DOHH2 (cell line): ENCODE data around the gene SUN3.

Source experiments
- H3F3A ChIP-seq: fragments of 200-600 bp; sonication (generic), shearing (Covaris generic); 2 replicates; pipeline ENCODE4 v1.6.0; 2016; ENCODE audit warnings: antibody characterized with exemption, mild to moderate bottlenecking; ENCODE audit not compliant: control insufficient read depth, insufficient read depth
- H3K27ac ChIP-seq: fragments of 200-600 bp; sonication (generic); 2 replicates; pipeline ENCODE4 v1.5.1; 2014; ENCODE audit warnings: low read depth, mild to moderate bottlenecking, low read length, moderate library complexity
- H3K27me3 ChIP-seq: fragments of 200-600 bp; sonication (generic); 2 replicates; pipeline ENCODE4 v1.6.1; 2014; ENCODE audit warnings: mild to moderate bottlenecking, low read length, mixed read lengths; ENCODE audit not compliant: control insufficient read depth
- H3K36me3 ChIP-seq: fragments of 200-600 bp; sonication (generic); 2 replicates; pipeline ENCODE4 v1.6.1; 2014; ENCODE audit warnings: mild to moderate bottlenecking, low read length, moderate library complexity, mixed read lengths; ENCODE audit not compliant: control insufficient read depth
- H3K4me1 ChIP-seq: fragments of 200-600 bp; sonication (generic); 2 replicates; pipeline ENCODE4 v1.6.1; 2014; ENCODE audit warnings: mild to moderate bottlenecking, low read length, mixed read lengths; ENCODE audit not compliant: control insufficient read depth
- H3K4me2 ChIP-seq: fragments of 200-600 bp; sonication (generic); 2 replicates; pipeline ENCODE4 v1.6.0; 2014; ENCODE audit warnings: mild to moderate bottlenecking, low read length, moderate library complexity
- H3K4me3 ChIP-seq: fragments of 200-600 bp; sonication (generic); 2 replicates; pipeline ENCODE4 v1.5.1; 2014; ENCODE audit warnings: mild to moderate bottlenecking, low read length, mixed read lengths
- H3K79me2 ChIP-seq: fragments of 200-600 bp; sonication (generic); 2 replicates; pipeline ENCODE4 v1.6.1; 2014; ENCODE audit warnings: mild to moderate bottlenecking, low read length, mixed read lengths; ENCODE audit not compliant: control insufficient read depth
- H3K9me2 ChIP-seq: fragments of 200-600 bp; sonication (generic); replicated peaks from 2 replicates; pipeline ENCODE4 v1.6.1; 2014; ENCODE audit warnings: mild to moderate bottlenecking, low read length, mixed read lengths; ENCODE audit not compliant: control insufficient read depth
- H3K9me3 ChIP-seq: fragments of 200-600 bp; sonication (generic); 2 replicates; pipeline ENCODE4 v1.6.1; 2014; ENCODE audit warnings: antibody characterized with exemption, low read length, mixed read lengths; ENCODE audit not compliant: control insufficient read depth, insufficient read depth
- H4K20me1 ChIP-seq: fragments of 200-600 bp; sonication (generic); 2 replicates; pipeline ENCODE4 v1.6.0; 2014; ENCODE audit warnings: low read depth, mild to moderate bottlenecking, antibody characterized with exemption, low read length, moderate library complexity; ENCODE audit not compliant: control insufficient read depth, insufficient read depth
- EZH2phosphoT487 ChIP-seq: fragments of 200-600 bp; sonication (generic); IDR thresholded peaks from 2 replicates; pipeline ENCODE4 v1.6.1; 2017; ENCODE audit warnings: borderline replicate concordance, mild to moderate bottlenecking, antibody characterized with exemption, low read length, moderate library complexity, mixed read lengths
- TF ChIP-seq, protein P1 (sequence below): fragments of 200-600 bp; sonication (generic); IDR thresholded peaks from one replicate; pipeline ENCODE4 v1.5.1; 2014; ENCODE audit warnings: antibody characterized with exemption, mild to moderate bottlenecking, low read depth, low read length; ENCODE audit not compliant: poor library complexity, severe bottlenecking

Gene SUN3

DNA sequence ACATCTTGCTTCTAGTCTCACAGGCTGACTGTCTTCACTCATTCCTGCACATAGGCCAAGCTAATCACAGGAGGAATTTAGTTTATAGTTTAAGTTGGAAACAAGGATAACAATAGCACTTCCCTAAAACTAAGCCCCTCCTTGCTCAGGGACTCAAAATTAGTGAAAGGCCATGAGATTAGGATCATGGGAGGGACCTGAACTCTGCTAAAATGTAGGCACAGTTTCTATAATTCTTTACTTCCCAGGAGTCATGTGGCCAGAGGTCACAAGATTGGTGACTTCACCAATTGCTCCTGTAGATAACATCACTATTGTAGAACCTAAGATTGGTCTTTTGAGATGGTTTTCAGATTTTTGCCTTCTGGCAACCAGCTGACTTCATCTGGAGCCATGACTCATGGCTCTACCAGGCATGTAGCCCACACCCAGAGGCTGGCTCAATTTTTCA is 45.3 kb upstream of the SUN3 start:
- no peaks in the 10 kb centered on the region for H4K20me1 ChIP-seq
- H3K36me3 ChIP-seq: no peaks in the 10 kb centered on the region
- H3K4me3 ChIP-seq: no peak overlapping the region
- H3K27me3 ChIP-seq: peaks cover 4% of the 10 kb centered on the region; the same call in 1 of the 2 replicates
- no peaks in the 10 kb centered on the region for H3K79me2 ChIP-seq
- H3K9me3 ChIP-seq: no peaks in the 10 kb centered on the region
- TF ChIP-seq, protein P1, sequence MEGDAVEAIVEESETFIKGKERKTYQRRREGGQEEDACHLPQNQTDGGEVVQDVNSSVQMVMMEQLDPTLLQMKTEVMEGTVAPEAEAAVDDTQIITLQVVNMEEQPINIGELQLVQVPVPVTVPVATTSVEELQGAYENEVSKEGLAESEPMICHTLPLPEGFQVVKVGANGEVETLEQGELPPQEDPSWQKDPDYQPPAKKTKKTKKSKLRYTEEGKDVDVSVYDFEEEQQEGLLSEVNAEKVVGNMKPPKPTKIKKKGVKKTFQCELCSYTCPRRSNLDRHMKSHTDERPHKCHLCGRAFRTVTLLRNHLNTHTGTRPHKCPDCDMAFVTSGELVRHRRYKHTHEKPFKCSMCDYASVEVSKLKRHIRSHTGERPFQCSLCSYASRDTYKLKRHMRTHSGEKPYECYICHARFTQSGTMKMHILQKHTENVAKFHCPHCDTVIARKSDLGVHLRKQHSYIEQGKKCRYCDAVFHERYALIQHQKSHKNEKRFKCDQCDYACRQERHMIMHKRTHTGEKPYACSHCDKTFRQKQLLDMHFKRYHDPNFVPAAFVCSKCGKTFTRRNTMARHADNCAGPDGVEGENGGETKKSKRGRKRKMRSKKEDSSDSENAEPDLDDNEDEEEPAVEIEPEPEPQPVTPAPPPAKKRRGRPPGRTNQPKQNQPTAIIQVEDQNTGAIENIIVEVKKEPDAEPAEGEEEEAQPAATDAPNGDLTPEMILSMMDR: no peak
- no peak for TF ChIP-seq EZH2phosphoT487
- H3K4me2 ChIP-seq: no peak overlapping the region
- no peak overlapping the region for H3K27ac ChIP-seq
- H3F3A ChIP-seq: no peaks in the 10 kb centered on the region
- H3K9me2 ChIP-seq: no peaks in the 10 kb centered on the region
- H3K4me1 ChIP-seq: no peaks in the 10 kb centered on the region

DNA sequence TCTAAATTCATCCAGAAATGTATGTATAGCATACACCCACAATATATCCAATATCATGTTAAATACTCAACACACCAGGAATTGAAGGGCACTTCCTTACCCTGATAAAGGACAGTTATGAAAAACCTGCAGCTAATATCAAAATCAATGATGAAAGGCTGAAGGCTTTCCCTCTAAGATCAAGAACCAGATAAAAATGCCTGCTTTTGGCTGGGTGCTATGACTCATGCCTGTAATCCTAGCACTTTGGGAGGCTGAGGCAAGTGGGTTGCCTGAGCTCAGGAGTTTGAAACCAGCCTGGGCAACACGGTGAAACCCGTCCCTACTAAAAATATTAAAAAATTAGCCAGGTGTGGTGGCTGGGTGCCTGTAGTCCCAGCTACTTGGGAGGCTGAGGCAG is 38.6 kb upstream of the SUN3 start:
- H3F3A ChIP-seq: no peaks in the 10 kb centered on the region
- no peaks in the 10 kb centered on the region for H3K4me1 ChIP-seq
- H4K20me1 ChIP-seq: no peaks in the 10 kb centered on the region
- no peaks in the 10 kb centered on the region for H3K9me2 ChIP-seq
- no peak for TF ChIP-seq EZH2phosphoT487
- TF ChIP-seq, protein P1: no peak
- H3K4me3 ChIP-seq: no peak overlapping the region
- peaks cover 9% of the 10 kb centered on the region for H3K27me3 ChIP-seq
- H3K27ac ChIP-seq: no peak overlapping the region
- no peaks in the 10 kb centered on the region for H3K36me3 ChIP-seq
- H3K4me2 ChIP-seq: no peak overlapping the region
- no peaks in the 10 kb centered on the region for H3K79me2 ChIP-seq
- no peaks in the 10 kb centered on the region for H3K9me3 ChIP-seq

DNA sequence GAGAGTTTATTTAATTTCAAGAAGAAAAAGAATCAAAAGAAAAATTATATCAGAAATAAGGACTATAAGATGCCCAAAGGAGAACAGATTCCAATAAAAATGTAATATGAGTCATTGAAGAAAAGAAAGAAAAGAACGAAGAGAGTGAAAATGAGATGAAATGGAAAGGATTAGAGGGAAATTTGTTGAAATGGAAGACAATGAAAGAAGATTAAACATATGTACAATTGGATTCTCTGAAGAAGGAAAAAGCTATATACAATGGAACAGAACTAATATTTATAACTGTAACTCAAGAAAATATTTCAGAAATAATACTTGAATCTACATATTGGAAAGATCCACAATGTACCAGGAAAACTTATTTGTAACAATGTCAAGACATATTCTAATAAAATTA is 35.1 kb upstream of the SUN3 start:
- no peak overlapping the region for H3K4me2 ChIP-seq
- peaks cover 9% of the 10 kb centered on the region for H3K27me3 ChIP-seq
- no peaks in the 10 kb centered on the region for H3F3A ChIP-seq
- H3K9me2 ChIP-seq: no peaks in the 10 kb centered on the region
- H4K20me1 ChIP-seq: no peaks in the 10 kb centered on the region
- no peak overlapping the region for H3K27ac ChIP-seq
- no peaks in the 10 kb centered on the region for H3K4me1 ChIP-seq
- H3K79me2 ChIP-seq: no peaks in the 10 kb centered on the region
- TF ChIP-seq EZH2phosphoT487: no peak
- TF ChIP-seq, protein P1: no peak
- no peaks in the 10 kb centered on the region for H3K36me3 ChIP-seq
- H3K9me3 ChIP-seq: no peaks in the 10 kb centered on the region
- no peak overlapping the region for H3K4me3 ChIP-seq
